GM12878 (cell line): ENCODE results near the gene LDLRAP1. TPM values are rescaled to one million over a fixed set of nuclear protein-coding genes. Genes with fewer than 3 reads are reported as not detected.

Experiments
- ATAC-seq: fragments of 200-7000 bp; cut with Tn5 transposase; 3 replicates; pipeline ENCODE4 v1.9.1; 2020; ENCODE audit warnings: mild to moderate bottlenecking, moderate library complexity
- BruUV-seq: library from RNA; stranded (reverse); fragments of 400-500 nt; replicated peaks from 2 replicates; lab custom pipeline; 2021; lab: Mats Ljungman, UMichigan
- CTCF ChIA-PET: fragments of 300-600 bp; sonication (Branson Sonifier 250); formaldehyde crosslinking; extraction: SDS; loops from one replicate; lab custom pipeline; 2021; ENCODE audit warnings: inconsistent platforms; lab: Yijun Ruan, JAX
- POLR2A ChIA-PET: fragments of 350-600 bp; formaldehyde crosslinking; extraction: SDS; loops from one replicate; lab custom pipeline; 2021; ENCODE audit warnings: inconsistent platforms; lab: Charles Lee
- RAD21 ChIA-PET: fragments of 300-600 bp; sonication (Branson Sonifier 250); formaldehyde crosslinking; loops from one replicate; lab custom pipeline; 2023; ENCODE audit warnings: antibody characterized with exemption; ENCODE audit not compliant: unreplicated experiment; lab: Charles Lee
- SMC1A ChIA-PET: fragments of 300-600 bp; sonication (Branson Sonifier 250); formaldehyde crosslinking; loops from one replicate; lab custom pipeline; 2023; ENCODE audit not compliant: unreplicated experiment, uncharacterized antibody; lab: Charles Lee
- DNase-seq: peaks from one replicate; pipeline ENCODE4 v3.0.0-alpha.2; 2011; ENCODE audit warnings: low read depth, low spot score
- FAIRE-seq: peaks from 3 replicates; lab custom pipeline; 2011; peaks lifted over from hg19 to GRCh38; lab: Jason Lieb, UNC
- H2AFZ ChIP-seq: 2 replicates; pipeline ENCODE4 v1.6.0; 2011; ENCODE audit warnings: low read depth, low read length, control low read depth; ENCODE audit not compliant: control insufficient read depth
- H3K27ac ChIP-seq: 2 replicates; pipeline ENCODE4 v1.5.1; 2011; ENCODE audit warnings: control low read depth; ENCODE audit not compliant: control insufficient read depth, insufficient read depth
- H3K27me3 ChIP-seq, 2 experiments: replicated peaks in 1 of 2; 2 replicates each; pipeline versions ENCODE4 v1.6.0 to v1.6.1; 2011; ENCODE audit warnings: low read length in 1 of 2; ENCODE audit not compliant: control insufficient read depth in 2 of 2, insufficient read depth in 2 of 2
- H3K36me3 ChIP-seq, 2 experiments: 2 replicates each; pipeline ENCODE4 v1.5.1; 2011; ENCODE audit warnings: low read length in 1 of 2; ENCODE audit not compliant: control insufficient read depth in 2 of 2, insufficient read depth in 2 of 2
- H3K4me1 ChIP-seq: 2 replicates; pipeline ENCODE4 v1.6.1; 2011; ENCODE audit warnings: mild to moderate bottlenecking, low read length, moderate library complexity, mixed read lengths; ENCODE audit not compliant: control insufficient read depth, insufficient read depth
- H3K4me2 ChIP-seq: 2 replicates; pipeline ENCODE4 v1.6.0; 2011; ENCODE audit warnings: control low read depth; ENCODE audit not compliant: control insufficient read depth, insufficient read depth
- H3K4me3 ChIP-seq: fragments of 200-600 bp; sonication (generic); 2 replicates; pipeline ENCODE4 v1.5.1; 2016
- H3K79me2 ChIP-seq: 2 replicates; pipeline ENCODE4 v1.6.0; 2011; ENCODE audit warnings: low read length; ENCODE audit not compliant: control insufficient read depth, insufficient read depth
- H3K9ac ChIP-seq: 2 replicates; pipeline ENCODE4 v1.8.0; 2011; ENCODE audit warnings: low read length, control low read depth, mixed read lengths; ENCODE audit not compliant: control insufficient read depth, insufficient read depth
- H3K9me3 ChIP-seq: replicated peaks from 3 replicates; pipeline ENCODE4 v1.5.1; 2011; ENCODE audit warnings: mild to moderate bottlenecking, low read length; ENCODE audit not compliant: control insufficient read depth, insufficient read depth
- H4K20me1 ChIP-seq: 2 replicates; pipeline ENCODE4 v1.6.0; 2011; ENCODE audit not compliant: control insufficient read depth, insufficient read depth
- BMI1 ChIP-seq: fragments of 450-650 bp; IDR thresholded peaks from 2 replicates; pipeline ENCODE4 v1.6.1; 2016; ENCODE audit warnings: mild to moderate bottlenecking, moderate library complexity, borderline replicate concordance
- CBFB ChIP-seq: IDR thresholded peaks from 2 replicates; pipeline ENCODE4 v1.6.1; 2016; ENCODE audit warnings: antibody characterized with exemption, low read depth
- CHD2 ChIP-seq: IDR thresholded peaks from 2 replicates; pipeline ENCODE4 v1.6.1; 2011; ENCODE audit warnings: low read depth, low read length, improper control_type of control experiment, borderline replicate concordance
- MTA2 ChIP-seq: fragments of 450-650 bp; IDR thresholded peaks from 2 replicates; pipeline ENCODE4 v1.6.1; 2016; ENCODE audit warnings: low read depth, mild to moderate bottlenecking, moderate library complexity
- MTA3 ChIP-seq: IDR thresholded peaks from 2 replicates; pipeline ENCODE4 v1.6.1; 2012; ENCODE audit warnings: low read length, inconsistent platforms, borderline replicate concordance
- NR2C1 ChIP-seq: fragments of 450-650 bp; IDR thresholded peaks from 2 replicates; pipeline ENCODE4 v1.6.1; 2017; ENCODE audit warnings: antibody characterized with exemption, mild to moderate bottlenecking, moderate library complexity
- RAD21 ChIP-seq: IDR thresholded peaks from 2 replicates; pipeline ENCODE4 v1.6.1; 2011; ENCODE audit warnings: mild to moderate bottlenecking, low read depth, low read length, moderate library complexity; ENCODE audit not compliant: insufficient read depth
- RB1 ChIP-seq: fragments of 450-650 bp; formaldehyde crosslinking; IDR thresholded peaks from 2 replicates; pipeline ENCODE4 v1.6.1; 2017; ENCODE audit warnings: mild to moderate bottlenecking, borderline replicate concordance
- TCF12 ChIP-seq: IDR thresholded peaks from 2 replicates; pipeline ENCODE4 v1.6.1; 2011; ENCODE audit warnings: low read depth, mild to moderate bottlenecking, low read length
- WRNIP1 ChIP-seq: IDR thresholded peaks from 2 replicates; pipeline ENCODE4 v1.6.1; 2011; ENCODE audit warnings: low read depth, low read length, improper control_type of control experiment, borderline replicate concordance
- WGBS: methylation state at CpG from one replicate; pipeline ENCODE4 v1.1.6; 2016; ENCODE audit warnings: low lambda C conversion rate; ENCODE audit not compliant: insufficient replicate concordance, insufficient coverage; ENCODE audit errors: missing lambda C conversion rate; 5-methylcytosine and 5-hydroxymethylcytosine counted together
- in situ Hi-C: fragments of 300-500 bp; cut with MboI; formaldehyde crosslinking; loops from 9 replicates; pipeline ENCODE4 v1.14.3; 2018; ENCODE audit warnings: mixed read lengths
- intact Hi-C: fragments of 100-400 bp; cut with micrococcal nuclease; formaldehyde crosslinking; loops from one replicate; pipeline ENCODE4 v1.14.2; 2022; ENCODE audit not compliant: unreplicated experiment
- polyA plus RNA-seq, 11 experiments: library from polyadenylated mRNA; depleted of rRNA in 4 of 11; unstranded in 6 of 11; stranded (reverse) in 5 of 11; fragments of >200 nt; fragmentation: Nextera tagmentation in 4 of 11; fragmentation: Illumina TruSeq in 1 of 11; extraction: Ambion mirVana in 4 of 11; extraction: Trizol in 1 of 11; gene quantifications; 1 replicate in 1 of 11; 2 replicates in 10 of 11; pipeline versions ENCODE4 v1.2.1 to v1.2.3, GENCODE V29; 2011 to 2016; ENCODE audit warnings: inconsistent platforms in 2 of 11, missing spikeins in 2 of 11, low read depth in 1 of 11
- total RNA-seq, 4 experiments: library from RNA; depleted of rRNA in 3 of 4; stranded (reverse); fragments of >200 nt in 3 of 4; fragmentation: Illumina TruSeq in 1 of 4; extraction: Trizol in 1 of 4; gene quantifications; 2 replicates each; pipeline versions ENCODE4 v1.2.1 to v1.2.3, GENCODE V29; 2013 to 2021
- TF ChIP-seq, protein P1 (sequence below): fragments of 450-650 bp; IDR thresholded peaks from 2 replicates; pipeline ENCODE4 v1.6.1; 2017; ENCODE audit warnings: antibody characterized with exemption, mild to moderate bottlenecking, moderate library complexity
- TF ChIP-seq, protein P2 (sequence below): fragments of 450-650 bp; IDR thresholded peaks from 2 replicates; pipeline ENCODE4 v1.6.1; 2017; ENCODE audit warnings: mild to moderate bottlenecking, low read depth, inconsistent platforms; ENCODE audit not compliant: poor library complexity, severe bottlenecking
- TF ChIP-seq, protein P3 (sequence below): fragments of 150-350 bp; IDR thresholded peaks from 2 replicates; pipeline ENCODE4 v1.6.1; 2016; ENCODE audit warnings: low read depth, low read length

LDLRAP1 gene
- total and polyA plus RNA-seq, 10 of the 15 experiments (the other 5 are each of a cell fraction or from before 2014, with no cell fraction given), result 0.43 to 37.6 (median 22.0) TPM

DNA sequence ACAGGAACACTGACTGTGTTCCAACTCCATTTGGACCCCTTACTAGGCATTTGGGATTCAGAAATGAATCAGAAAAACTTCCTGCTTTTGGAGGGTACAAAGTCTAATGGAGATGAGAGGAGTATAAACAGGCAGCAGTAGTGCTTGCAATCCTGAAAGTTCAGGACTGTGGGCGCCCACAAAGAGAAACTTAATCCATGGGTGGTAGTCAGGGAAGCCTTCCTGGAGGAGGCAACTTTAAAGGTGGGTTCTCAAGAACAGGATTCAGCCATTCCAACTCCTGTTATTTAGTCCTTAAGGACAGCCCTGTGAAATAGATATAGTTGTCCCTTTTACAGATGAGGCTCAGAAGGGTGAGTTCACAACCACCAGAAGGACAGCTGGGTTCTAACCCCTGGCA, 2.0 kb upstream of the LDLRAP1 start:
- no TSS peak for BruUV-seq
- no peak for TF ChIP-seq NR2C1
- TF ChIP-seq BMI1, result no peak
- TF ChIP-seq, protein P1, sequence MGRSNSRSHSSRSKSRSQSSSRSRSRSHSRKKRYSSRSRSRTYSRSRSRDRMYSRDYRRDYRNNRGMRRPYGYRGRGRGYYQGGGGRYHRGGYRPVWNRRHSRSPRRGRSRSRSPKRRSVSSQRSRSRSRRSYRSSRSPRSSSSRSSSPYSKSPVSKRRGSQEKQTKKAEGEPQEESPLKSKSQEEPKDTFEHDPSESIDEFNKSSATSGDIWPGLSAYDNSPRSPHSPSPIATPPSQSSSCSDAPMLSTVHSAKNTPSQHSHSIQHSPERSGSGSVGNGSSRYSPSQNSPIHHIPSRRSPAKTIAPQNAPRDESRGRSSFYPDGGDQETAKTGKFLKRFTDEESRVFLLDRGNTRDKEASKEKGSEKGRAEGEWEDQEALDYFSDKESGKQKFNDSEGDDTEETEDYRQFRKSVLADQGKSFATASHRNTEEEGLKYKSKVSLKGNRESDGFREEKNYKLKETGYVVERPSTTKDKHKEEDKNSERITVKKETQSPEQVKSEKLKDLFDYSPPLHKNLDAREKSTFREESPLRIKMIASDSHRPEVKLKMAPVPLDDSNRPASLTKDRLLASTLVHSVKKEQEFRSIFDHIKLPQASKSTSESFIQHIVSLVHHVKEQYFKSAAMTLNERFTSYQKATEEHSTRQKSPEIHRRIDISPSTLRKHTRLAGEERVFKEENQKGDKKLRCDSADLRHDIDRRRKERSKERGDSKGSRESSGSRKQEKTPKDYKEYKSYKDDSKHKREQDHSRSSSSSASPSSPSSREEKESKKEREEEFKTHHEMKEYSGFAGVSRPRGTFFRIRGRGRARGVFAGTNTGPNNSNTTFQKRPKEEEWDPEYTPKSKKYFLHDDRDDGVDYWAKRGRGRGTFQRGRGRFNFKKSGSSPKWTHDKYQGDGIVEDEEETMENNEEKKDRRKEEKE, result no peak
- TF ChIP-seq, protein P2, sequence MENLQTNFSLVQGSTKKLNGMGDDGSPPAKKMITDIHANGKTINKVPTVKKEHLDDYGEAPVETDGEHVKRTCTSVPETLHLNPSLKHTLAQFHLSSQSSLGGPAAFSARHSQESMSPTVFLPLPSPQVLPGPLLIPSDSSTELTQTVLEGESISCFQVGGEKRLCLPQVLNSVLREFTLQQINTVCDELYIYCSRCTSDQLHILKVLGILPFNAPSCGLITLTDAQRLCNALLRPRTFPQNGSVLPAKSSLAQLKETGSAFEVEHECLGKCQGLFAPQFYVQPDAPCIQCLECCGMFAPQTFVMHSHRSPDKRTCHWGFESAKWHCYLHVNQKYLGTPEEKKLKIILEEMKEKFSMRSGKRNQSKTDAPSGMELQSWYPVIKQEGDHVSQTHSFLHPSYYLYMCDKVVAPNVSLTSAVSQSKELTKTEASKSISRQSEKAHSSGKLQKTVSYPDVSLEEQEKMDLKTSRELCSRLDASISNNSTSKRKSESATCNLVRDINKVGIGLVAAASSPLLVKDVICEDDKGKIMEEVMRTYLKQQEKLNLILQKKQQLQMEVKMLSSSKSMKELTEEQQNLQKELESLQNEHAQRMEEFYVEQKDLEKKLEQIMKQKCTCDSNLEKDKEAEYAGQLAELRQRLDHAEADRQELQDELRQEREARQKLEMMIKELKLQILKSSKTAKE, result no peak
- TF ChIP-seq CBFB, result no peak
- TF ChIP-seq, protein P3, sequence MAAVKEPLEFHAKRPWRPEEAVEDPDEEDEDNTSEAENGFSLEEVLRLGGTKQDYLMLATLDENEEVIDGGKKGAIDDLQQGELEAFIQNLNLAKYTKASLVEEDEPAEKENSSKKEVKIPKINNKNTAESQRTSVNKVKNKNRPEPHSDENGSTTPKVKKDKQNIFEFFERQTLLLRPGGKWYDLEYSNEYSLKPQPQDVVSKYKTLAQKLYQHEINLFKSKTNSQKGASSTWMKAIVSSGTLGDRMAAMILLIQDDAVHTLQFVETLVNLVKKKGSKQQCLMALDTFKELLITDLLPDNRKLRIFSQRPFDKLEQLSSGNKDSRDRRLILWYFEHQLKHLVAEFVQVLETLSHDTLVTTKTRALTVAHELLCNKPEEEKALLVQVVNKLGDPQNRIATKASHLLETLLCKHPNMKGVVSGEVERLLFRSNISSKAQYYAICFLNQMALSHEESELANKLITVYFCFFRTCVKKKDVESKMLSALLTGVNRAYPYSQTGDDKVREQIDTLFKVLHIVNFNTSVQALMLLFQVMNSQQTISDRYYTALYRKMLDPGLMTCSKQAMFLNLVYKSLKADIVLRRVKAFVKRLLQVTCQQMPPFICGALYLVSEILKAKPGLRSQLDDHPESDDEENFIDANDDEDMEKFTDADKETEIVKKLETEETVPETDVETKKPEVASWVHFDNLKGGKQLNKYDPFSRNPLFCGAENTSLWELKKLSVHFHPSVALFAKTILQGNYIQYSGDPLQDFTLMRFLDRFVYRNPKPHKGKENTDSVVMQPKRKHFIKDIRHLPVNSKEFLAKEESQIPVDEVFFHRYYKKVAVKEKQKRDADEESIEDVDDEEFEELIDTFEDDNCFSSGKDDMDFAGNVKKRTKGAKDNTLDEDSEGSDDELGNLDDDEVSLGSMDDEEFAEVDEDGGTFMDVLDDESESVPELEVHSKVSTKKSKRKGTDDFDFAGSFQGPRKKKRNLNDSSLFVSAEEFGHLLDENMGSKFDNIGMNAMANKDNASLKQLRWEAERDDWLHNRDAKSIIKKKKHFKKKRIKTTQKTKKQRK, result no peak
- no peak for TF ChIP-seq MTA2
- TF ChIP-seq RB1, result no peak
- no peak for TF ChIP-seq WRNIP1
- TF ChIP-seq CHD2, result no peak
- no peak for TF ChIP-seq TCF12
- no peak for TF ChIP-seq RAD21
- no peak for TF ChIP-seq MTA3
- Histone ChIP-seq H3K4me3 (no peak overlapping the region), H3K9me3 (no peaks in the 10 kb centered on the region), H3K27ac (no peak overlapping the region), H3K4me1 (peaks cover 18% of the 10 kb centered on the region), H3K4me2 (no peak overlapping the region), H3K79me2 (peaks cover 13% of the 10 kb centered on the region), H3K36me3 (no peaks in the 10 kb centered on the region), H4K20me1 (no peaks in the 10 kb centered on the region), H3K27me3 (peaks cover 0 to 2% of the 10 kb centered on the region in 2 experiments; a peak in 1 of 4 replicates), H2AFZ (no peak overlapping the region), H3K9ac (no peak overlapping the region)
- CTCF ChIA-PET, result no interaction called here
- POLR2A ChIA-PET, result interaction anchor here (0.6 kb wide), 1 partner anchor 412 kb away, joined by 5 read pairs; no protein-coding TSS in a partner anchor
- in situ Hi-C loops (no loop called here), intact Hi-C loops (no loop called here)
- SMC1A ChIA-PET, result no interaction called here
- no peak for FAIRE-seq
- DNase-seq, result no peak
- RAD21 ChIA-PET, result no interaction called here
- WGBS, result 17% methylated on average over 1 of the region's 1 CpG
- no peak for ATAC-seq
